GM18870 (cell line): ENCODE results near the gene EDNRB.
"Not testable (repeated sequence)": the region's sequence is repeated elsewhere in the genome, so short reads cannot be mapped to it uniquely, and the experiment has no call there.

Source experiments
- ATAC-seq: cut with Tn5 transposase; IDR thresholded peaks from one replicate; pipeline ENCODE4 v1.9.1; 2021; ENCODE audit warnings: moderate library complexity; ENCODE audit not compliant: unreplicated experiment

Gene EDNRB

DNA sequence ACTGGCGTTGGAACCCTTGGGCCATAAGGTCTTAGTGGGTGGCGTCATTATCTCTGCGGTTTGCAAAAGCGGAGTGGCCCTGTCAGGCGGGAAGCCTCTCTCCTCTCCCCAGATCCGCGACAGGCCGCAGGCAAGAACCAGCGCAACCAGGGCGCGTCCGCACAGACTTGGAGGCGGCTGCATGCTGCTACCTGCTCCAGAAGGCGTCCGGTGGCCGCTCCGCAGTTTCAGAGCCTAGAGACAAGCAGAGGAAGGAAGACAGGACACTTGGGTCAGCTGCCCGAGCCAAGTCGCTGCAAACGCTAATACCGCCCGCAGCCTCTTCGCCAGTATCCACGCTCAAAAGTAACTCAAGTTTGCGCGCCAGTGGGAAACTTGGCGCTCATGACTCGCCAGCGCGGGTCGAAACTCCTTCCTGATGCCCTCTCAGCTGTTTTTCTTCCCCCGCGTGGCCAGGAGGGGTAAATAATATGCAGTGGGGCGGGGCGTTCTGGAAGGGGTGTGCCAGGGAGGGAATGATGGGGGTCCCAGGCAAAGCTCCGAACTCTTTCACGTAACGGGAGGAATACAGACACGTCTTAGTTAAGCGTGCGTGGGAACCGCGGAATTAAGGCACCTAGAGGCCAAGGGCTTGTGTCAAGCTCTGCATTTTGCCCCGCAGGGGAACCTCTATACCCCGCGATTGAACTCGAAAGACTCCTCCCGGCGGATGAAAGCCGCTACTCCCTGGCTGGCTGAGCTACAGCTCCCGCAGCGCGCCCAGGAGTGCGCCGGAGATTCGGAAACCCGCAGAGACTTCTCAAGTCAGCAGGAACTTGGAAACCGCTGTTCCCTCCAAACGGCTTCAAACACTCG is at the start of gene EDNRB:
Gene EDNRB (minus strand): TSS at position 441 of the 855 bp plus-strand sequence. CDS start 258 bp downstream, at position 183.
- no peak for ATAC-seq

GRCh38 chr13:77966671-77967070 is 48.0 kb upstream of the EDNRB start:
- no peak for ATAC-seq

GRCh38 chr13:77952737-77953136 is 34.1 kb upstream of the EDNRB start:
- no peak for ATAC-seq

DNA sequence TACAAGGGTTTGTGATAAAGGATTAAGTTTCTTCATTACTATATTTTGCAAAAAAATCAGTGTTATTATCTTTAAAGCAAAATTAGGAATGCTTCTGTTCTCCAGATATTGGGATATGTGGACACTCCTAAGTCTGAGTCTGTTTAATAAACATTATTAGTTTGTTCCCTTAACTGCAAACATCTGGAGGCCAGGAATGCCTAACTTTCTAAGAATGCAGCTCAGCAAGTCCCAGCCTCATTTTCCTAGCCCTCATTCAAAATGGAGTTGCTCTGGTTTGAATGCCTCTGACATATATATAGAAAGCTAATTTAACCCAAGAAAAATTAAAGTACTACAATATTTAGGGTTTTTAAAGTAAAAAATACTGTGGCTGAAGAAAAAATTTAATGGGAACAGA is 33.6 kb upstream of the EDNRB start:
- no peak for ATAC-seq

- ATAC-seq, result no peak
Measured at GRCh38 chr13:77946522-77946921, 27.9 kb upstream of the EDNRB start.

DNA sequence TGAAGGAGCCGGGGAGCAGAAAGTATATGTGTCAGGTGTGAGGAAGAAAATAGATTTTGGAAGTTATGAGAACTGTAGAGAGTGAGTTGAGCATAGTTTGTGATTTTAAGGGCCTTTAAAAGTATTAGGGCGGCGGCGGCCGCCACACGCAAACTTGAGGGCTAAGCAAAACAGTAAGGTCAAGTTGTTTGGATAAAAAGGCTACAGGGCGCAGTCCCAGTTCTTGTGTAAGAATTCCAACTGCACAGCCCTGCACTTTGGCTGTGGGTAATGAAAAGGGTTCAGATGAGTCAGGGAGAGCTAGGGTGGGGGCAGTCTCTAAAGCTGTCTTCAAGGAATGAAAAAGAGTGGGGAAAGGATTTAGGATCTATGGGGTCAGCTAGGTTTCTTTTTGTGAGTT is 16.4 kb upstream of the EDNRB start:
- ATAC-seq, result not testable (repeated sequence)

DNA sequence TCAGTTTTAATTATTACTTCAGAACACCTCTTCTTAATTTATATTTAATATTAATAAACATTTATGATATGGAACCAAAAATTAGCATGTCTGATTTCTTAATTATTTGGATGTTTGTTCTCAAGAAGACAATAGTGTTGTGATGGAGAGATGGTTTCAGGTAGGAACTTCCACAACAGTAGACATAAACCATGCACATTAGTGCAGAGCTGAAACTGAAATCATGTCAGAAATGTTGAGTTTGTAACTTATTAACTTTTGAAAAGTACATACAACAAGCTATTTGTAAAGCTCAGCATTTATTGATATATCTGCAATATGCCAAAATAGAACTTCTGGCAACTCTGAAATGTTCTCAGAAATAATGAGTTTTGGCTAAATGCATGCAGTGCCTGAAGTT is 11.8 kb upstream of the EDNRB start:
- peak; percentile 88 for ATAC-seq

DNA sequence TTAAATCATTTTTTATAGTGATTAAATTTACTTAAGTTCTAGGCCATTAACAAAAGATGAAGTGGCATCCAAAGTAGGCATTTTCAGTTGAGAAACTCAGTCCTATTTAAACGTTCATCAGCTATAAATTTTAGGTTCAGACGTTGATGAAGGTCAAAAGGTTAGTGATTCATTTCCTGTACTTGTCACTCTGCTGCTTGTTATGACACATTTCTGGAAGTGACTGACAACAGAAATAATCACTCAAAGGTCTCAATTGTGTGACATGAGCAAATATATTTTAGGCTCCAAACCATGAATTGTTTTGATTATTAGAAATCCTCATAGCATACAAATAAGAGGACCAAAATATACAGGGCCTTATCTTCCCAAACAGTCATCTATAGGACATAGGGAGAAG is 10.3 kb upstream of the EDNRB start:
- peak; percentile 86 for ATAC-seq

- no peak for ATAC-seq
Measured at GRCh38 chr13:77925616-77926015, 7.0 kb upstream of the EDNRB start.

GRCh38 chr13:77919921-77920294 is 1.3 kb upstream of the EDNRB start:
- ATAC-seq, result no peak

GRCh38 chr13:77919246-77919920 is 752 bp upstream of the EDNRB start:
- no peak for ATAC-seq

DNA sequence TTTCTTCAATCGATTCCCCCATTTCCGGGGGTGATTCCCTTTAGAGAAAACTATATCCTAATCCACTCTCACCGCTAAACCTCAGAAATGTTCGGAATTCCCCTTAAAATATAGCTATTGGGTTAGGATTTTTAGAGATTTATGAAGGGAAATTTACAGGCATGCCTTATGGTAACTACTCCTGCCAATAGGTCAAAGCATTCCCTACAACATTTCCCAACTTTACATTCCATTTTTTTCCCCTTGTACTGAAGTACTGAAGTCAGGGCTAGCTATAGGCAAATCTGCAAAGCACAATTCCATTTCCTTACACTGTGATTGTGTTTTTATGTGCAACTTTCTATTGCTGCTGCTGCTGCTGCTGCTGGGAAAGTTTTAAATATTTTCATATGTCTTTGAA is 2.1 kb downstream of the EDNRB start:
- no peak for ATAC-seq

DNA sequence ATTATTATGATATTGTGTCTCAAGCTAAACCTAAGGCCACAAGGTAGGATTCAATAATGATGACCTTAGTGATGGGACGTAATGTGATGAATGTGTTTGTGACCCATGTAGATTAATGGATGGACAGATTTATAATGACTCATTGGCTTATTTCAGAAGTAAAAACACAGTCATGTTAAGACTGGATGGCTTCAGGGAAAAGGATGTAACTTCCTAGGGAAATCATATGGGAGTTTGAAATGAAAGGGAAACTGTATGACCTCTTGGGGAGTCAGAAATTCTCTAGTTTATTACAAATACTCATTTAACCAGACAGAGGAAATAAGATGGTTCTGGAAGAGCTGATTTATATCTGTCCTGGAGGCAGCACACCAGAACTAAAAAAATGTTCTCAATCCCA is 2.9 kb downstream of the EDNRB start:
- ATAC-seq, result no peak

GRCh38 chr13:77913003-77913402 is 5.6 kb downstream of the EDNRB start:
- ATAC-seq, result no peak

- ATAC-seq, result no peak
Measured at GRCh38 chr13:77911751-77912150, 6.9 kb downstream of the EDNRB start.

- no peak for ATAC-seq
Measured at GRCh38 chr13:77909827-77910226, 8.8 kb downstream of the EDNRB start.

GRCh38 chr13:77908531-77908930 is 10.1 kb downstream of the EDNRB start:
- no peak for ATAC-seq

- ATAC-seq, result no peak
Measured at GRCh38 chr13:77907666-77908341, 10.8 kb downstream of the EDNRB start.

GRCh38 chr13:77904031-77904430 is 14.6 kb downstream of the EDNRB start:
- no peak for ATAC-seq

DNA sequence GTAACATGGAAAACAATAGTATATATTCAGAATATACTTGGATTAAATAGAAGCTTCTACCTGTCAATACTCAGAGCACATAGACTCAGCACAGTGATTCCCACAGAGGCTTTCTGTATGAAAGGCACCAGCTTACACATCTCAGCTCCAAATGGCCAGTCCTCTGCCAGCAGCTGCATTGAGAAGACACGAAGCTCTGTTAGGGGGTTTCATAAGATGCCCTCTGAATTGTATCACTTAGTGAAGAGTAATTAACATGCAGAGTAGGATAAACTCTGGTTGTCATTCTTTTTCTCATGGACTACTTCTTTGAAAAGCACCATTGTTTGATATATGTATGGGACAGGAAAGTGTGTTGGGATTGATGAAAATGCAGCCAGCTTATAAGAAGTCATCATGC is 15.2 kb downstream of the EDNRB start:
- ATAC-seq, result no peak

GRCh38 chr13:77902319-77902963 is 16.2 kb downstream of the EDNRB start:
- no peak for ATAC-seq
